ENCODE data around the gene IP6K3. TPM values are rescaled to one million over a fixed set of nuclear protein-coding genes. Genes with fewer than 3 reads are reported as not detected.

IP6K3 gene
- total RNA-seq, 6 experiments from 2014 or later, result 0.25 to 0.83 (median 0.50) TPM; not detected in 2

DNA sequence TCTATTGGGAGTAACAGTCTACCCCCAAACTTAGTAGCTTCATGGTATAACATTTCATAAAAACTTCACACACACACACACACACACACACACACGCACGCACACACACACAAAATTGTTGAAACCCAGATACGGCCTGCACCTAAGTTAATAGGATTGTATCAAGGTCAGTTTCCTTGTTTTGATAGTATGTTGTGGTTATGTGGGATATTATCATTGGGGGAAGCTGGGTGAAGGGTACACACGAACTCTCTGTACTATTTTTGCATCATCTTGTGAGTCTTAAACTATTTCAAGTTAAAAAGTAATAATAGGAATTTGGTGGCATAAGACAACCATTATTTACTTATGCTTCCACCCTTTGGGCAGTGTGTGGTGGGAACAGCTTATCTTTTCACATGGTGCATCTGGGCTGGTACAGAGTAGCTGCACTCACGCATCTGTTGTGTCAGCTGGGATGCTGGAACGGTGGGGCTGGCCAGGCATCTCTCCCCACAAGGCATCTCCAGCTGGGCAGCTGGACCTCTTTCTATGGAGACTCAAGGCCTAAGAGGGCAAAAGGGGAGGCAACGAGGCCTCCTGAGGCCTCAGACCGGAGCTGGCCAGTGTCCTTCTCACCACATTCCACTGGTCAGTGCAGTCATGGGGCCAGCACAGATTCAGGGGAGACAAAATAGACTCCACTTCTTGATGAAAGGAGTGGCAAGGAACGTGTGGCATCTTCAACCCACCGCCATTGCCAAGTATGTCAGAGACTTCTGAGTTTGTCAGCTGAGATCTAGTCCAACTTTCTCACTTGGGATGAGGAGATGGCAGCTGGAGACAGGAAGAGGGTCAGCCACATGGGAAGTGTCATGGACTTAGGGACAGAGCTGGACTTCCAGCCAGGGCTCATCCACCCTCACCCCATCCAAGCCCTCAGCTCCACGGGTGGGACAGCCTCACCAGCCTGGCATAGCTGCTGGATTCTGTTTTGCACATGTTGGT is 20.5 kb upstream of the IP6K3 start:
- Mint-ChIP-seq H3K4me3 (no peak overlapping the region), H3K27ac (no peak overlapping the region), H3K9me3 (no peaks in the 10 kb centered on the region), H3K36me3 (ENCODE audit: low read depth) (peaks cover 1% of the 10 kb centered on the region), H3K4me1 (ENCODE audit: low read depth) (peaks cover 51% of the 10 kb centered on the region), H3K27me3 (ENCODE audit: insufficient read depth) (peaks cover 6% of the 10 kb centered on the region; the same call in 1 of the 2 replicates)
- no peak for DNase-seq
- TF ChIP-seq, protein P1, sequence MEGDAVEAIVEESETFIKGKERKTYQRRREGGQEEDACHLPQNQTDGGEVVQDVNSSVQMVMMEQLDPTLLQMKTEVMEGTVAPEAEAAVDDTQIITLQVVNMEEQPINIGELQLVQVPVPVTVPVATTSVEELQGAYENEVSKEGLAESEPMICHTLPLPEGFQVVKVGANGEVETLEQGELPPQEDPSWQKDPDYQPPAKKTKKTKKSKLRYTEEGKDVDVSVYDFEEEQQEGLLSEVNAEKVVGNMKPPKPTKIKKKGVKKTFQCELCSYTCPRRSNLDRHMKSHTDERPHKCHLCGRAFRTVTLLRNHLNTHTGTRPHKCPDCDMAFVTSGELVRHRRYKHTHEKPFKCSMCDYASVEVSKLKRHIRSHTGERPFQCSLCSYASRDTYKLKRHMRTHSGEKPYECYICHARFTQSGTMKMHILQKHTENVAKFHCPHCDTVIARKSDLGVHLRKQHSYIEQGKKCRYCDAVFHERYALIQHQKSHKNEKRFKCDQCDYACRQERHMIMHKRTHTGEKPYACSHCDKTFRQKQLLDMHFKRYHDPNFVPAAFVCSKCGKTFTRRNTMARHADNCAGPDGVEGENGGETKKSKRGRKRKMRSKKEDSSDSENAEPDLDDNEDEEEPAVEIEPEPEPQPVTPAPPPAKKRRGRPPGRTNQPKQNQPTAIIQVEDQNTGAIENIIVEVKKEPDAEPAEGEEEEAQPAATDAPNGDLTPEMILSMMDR (IDR thresholded peaks at IDR 0.05), result no peak

DNA sequence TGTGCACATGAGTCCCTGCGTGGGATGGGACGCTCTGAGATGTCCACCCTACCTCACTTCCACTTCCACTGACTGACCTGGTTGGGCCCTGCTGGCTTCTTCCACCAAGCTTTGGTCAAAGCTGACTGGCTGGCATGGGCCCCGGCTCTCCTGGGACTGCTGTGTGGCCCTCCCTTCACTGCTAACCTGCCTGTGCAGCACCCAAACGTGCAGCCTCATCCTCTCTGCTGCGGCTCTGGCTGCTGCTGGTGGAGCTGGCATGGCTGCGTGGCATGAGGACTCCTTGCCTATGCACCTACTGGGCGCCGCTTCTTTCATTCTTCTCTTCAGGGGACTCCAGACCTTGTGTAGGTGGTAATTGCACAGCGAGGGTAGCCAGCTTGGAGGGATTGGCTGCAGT is 18.7 kb upstream of the IP6K3 start:
- DNase-seq, result no peak
- Mint-ChIP-seq H3K4me3 (no peak overlapping the region), H3K27ac (no peak overlapping the region)

GRCh38 chr6:33764036-33764435 is 17.3 kb upstream of the IP6K3 start:
- Mint-ChIP-seq H3K4me3 (no peak overlapping the region), H3K27ac (no peak overlapping the region), H3K4me1 (ENCODE audit: low read depth) (peaks cover 25% of the 10 kb centered on the region), H3K27me3 (ENCODE audit: insufficient read depth) (peaks cover 9% of the 10 kb centered on the region; the same call in 1 of the 2 replicates), H3K9me3 (no peaks in the 10 kb centered on the region), H3K36me3 (ENCODE audit: low read depth) (no peaks in the 10 kb centered on the region; the same call in 1 of the 2 replicates)
- TF ChIP-seq, protein P1 (IDR thresholded peaks at IDR 0.05), result no peak
- no peak for DNase-seq

More for the DNA sequence above, 18.7 kb upstream of the IP6K3 start:
- H3K4me1 Mint-ChIP-seq (ENCODE audit: low read depth), result peaks cover 37% of the 10 kb centered on the region
- no peaks in the 10 kb centered on the region for H3K9me3 Mint-ChIP-seq
- H3K36me3 Mint-ChIP-seq (ENCODE audit: low read depth), result no peaks in the 10 kb centered on the region; the same call in 1 of the 2 replicates
- TF ChIP-seq, protein P1 (IDR thresholded peaks at IDR 0.05), result no peak
- peaks cover 9% of the 10 kb centered on the region; the same call in 1 of the 2 replicates for H3K27me3 Mint-ChIP-seq (ENCODE audit: insufficient read depth)

- H3K4me3 Mint-ChIP-seq, result no peak overlapping the region
- no peaks in the 10 kb centered on the region; the same call in 1 of the 2 replicates for H3K36me3 Mint-ChIP-seq (ENCODE audit: low read depth)
- peaks cover 8% of the 10 kb centered on the region; the same call in 1 of the 2 replicates for H3K27me3 Mint-ChIP-seq (ENCODE audit: insufficient read depth)
- peaks cover 24% of the 10 kb centered on the region for H3K4me1 Mint-ChIP-seq (ENCODE audit: low read depth)
- no peaks in the 10 kb centered on the region for H3K9me3 Mint-ChIP-seq
- no peak for DNase-seq
- TF ChIP-seq, protein P1 (IDR thresholded peaks at IDR 0.05), result no peak
- H3K27ac Mint-ChIP-seq, result no peak overlapping the region
Measured at GRCh38 chr6:33763483-33763882, 16.8 kb upstream of the IP6K3 start.

DNA sequence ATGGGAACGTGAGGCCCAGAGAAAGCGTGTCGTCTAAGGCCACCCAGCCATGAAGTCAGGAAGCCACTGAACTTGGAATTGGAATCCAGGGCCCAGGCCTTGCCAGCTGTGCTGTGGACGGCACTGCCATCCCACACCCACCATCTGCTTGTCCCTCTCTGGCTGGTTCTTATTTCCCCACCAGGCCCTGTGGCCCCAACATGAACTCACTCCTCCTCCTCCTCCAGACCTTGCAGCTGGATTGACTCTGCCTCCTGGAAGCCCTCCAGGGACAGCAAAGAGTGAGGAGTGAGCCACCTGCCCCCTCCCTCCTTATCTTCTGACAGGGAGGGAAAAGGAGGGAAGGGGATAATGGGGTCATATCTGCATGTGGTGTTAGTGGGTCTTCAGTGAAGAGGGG is 16.0 kb upstream of the IP6K3 start:
- no peak overlapping the region for H3K4me3 Mint-ChIP-seq
- TF ChIP-seq, protein P1 (IDR thresholded peaks at IDR 0.05), result no peak
- peaks cover 22% of the 10 kb centered on the region for H3K4me1 Mint-ChIP-seq (ENCODE audit: low read depth)
- no peak overlapping the region for H3K27ac Mint-ChIP-seq
- no peak for DNase-seq
- H3K27me3 Mint-ChIP-seq (ENCODE audit: insufficient read depth), result peaks cover 6% of the 10 kb centered on the region; the same call in 1 of the 2 replicates
- H3K36me3 Mint-ChIP-seq (ENCODE audit: low read depth), result no peaks in the 10 kb centered on the region; the same call in 1 of the 2 replicates
- H3K9me3 Mint-ChIP-seq, result no peaks in the 10 kb centered on the region
